ENCODE measurements around the gene CEACAM4.
A peak's percentile ranks its signal among the peaks of the same experiment; 100 is the strongest.

The CEACAM4 gene

GRCh38 chr19:41617941-41618730 lies 8.7 kb downstream of the CEACAM4 start:
- no peak for DNase-seq (ENCODE audit: low read depth, low spot score)

- peak; percentile 51 for DNase-seq (ENCODE audit: low read depth, low spot score)
Observed at GRCh38 chr19:41616792-41617621, 9.9 kb downstream of the CEACAM4 start.

- DNase-seq (ENCODE audit: low read depth, low spot score), result no peak
Observed at GRCh38 chr19:41615207-41615606, 11.7 kb downstream of the CEACAM4 start.

- DNase-seq (ENCODE audit: low read depth, low spot score), result no peak
Observed at GRCh38 chr19:41612483-41612882, 14.4 kb downstream of the CEACAM4 start.

GRCh38 chr19:41610789-41611188 lies 16.1 kb downstream of the CEACAM4 start:
- no peak for DNase-seq (ENCODE audit: low read depth, low spot score)

- no peak for DNase-seq (ENCODE audit: low read depth, low spot score)
Observed at GRCh38 chr19:41607668-41608067, 19.2 kb downstream of the CEACAM4 start.

GRCh38 chr19:41606215-41606837 lies 20.5 kb downstream of the CEACAM4 start:
- no peak for DNase-seq (ENCODE audit: low read depth, low spot score)

- DNase-seq (ENCODE audit: low read depth, low spot score), result no peak
Observed at GRCh38 chr19:41604831-41605230, 22.0 kb downstream of the CEACAM4 start.

- no peak for DNase-seq (ENCODE audit: low read depth, low spot score)
Observed at GRCh38 chr19:41601771-41602170, 25.1 kb downstream of the CEACAM4 start.

- DNase-seq (ENCODE audit: low read depth, low spot score), result no peak
Observed at GRCh38 chr19:41599175-41599966, 27.5 kb downstream of the CEACAM4 start.

GRCh38 chr19:41597600-41598041 lies 29.3 kb downstream of the CEACAM4 start:
- DNase-seq (ENCODE audit: low read depth, low spot score), result peak; percentile 69

GRCh38 chr19:41595890-41596280 lies 31.0 kb downstream of the CEACAM4 start:
- no peak for DNase-seq (ENCODE audit: low read depth, low spot score)

- peak; percentile 70 for DNase-seq (ENCODE audit: low read depth, low spot score)
Observed at GRCh38 chr19:41595258-41595889, 31.5 kb downstream of the CEACAM4 start.

GRCh38 chr19:41591951-41592562 lies 34.8 kb downstream of the CEACAM4 start:
- DNase-seq (ENCODE audit: low read depth, low spot score), result no peak

GRCh38 chr19:41590936-41591335 lies 35.9 kb downstream of the CEACAM4 start:
- no peak for DNase-seq (ENCODE audit: low read depth, low spot score)

- no peak for DNase-seq (ENCODE audit: low read depth, low spot score)
Observed at GRCh38 chr19:41589371-41589770, 37.5 kb downstream of the CEACAM4 start.

- peak; percentile 62 for DNase-seq (ENCODE audit: low read depth, low spot score)
Observed at GRCh38 chr19:41588497-41589209, 38.2 kb downstream of the CEACAM4 start.

GRCh38 chr19:41587838-41588210 lies 39.0 kb downstream of the CEACAM4 start:
- no peak for DNase-seq (ENCODE audit: low read depth, low spot score)

GRCh38 chr19:41587101-41587837 lies 39.6 kb downstream of the CEACAM4 start:
- no peak for DNase-seq (ENCODE audit: low read depth, low spot score)

Measured in astrocyte of the hippocampus (primary cell).